ENCODE results near the gene ZNF611. TPM values are rescaled to one million over a fixed set of nuclear protein-coding genes. Genes with fewer than 3 reads are reported as not detected.

ZNF611 gene
- total and polyA plus RNA-seq, 2 of the 13 experiments (the other 11 are each of a cell fraction or from before 2014, with no cell fraction given), result 2.7 to 4.1 TPM

DNA sequence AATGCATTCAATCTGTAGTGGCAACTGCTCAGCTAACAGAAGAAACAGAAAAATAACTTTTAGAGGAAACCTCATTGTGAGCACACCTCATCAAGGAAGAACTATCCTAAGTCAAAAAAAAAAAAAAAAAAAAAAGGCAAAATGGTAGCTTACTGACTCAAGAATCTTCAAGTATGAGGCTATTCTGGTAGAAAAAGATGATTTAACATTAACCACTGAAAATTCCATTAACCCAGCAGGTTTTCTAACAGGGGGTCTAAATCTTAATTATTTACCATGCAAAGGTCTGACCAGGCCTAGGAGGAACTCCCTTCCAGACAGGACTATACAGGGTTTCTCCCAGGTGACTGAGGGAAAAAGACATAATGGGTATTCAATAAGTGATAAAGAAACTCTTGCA is 68.3 kb downstream of the ZNF611 start (continued):
- TF ChIP-seq, protein P1, sequence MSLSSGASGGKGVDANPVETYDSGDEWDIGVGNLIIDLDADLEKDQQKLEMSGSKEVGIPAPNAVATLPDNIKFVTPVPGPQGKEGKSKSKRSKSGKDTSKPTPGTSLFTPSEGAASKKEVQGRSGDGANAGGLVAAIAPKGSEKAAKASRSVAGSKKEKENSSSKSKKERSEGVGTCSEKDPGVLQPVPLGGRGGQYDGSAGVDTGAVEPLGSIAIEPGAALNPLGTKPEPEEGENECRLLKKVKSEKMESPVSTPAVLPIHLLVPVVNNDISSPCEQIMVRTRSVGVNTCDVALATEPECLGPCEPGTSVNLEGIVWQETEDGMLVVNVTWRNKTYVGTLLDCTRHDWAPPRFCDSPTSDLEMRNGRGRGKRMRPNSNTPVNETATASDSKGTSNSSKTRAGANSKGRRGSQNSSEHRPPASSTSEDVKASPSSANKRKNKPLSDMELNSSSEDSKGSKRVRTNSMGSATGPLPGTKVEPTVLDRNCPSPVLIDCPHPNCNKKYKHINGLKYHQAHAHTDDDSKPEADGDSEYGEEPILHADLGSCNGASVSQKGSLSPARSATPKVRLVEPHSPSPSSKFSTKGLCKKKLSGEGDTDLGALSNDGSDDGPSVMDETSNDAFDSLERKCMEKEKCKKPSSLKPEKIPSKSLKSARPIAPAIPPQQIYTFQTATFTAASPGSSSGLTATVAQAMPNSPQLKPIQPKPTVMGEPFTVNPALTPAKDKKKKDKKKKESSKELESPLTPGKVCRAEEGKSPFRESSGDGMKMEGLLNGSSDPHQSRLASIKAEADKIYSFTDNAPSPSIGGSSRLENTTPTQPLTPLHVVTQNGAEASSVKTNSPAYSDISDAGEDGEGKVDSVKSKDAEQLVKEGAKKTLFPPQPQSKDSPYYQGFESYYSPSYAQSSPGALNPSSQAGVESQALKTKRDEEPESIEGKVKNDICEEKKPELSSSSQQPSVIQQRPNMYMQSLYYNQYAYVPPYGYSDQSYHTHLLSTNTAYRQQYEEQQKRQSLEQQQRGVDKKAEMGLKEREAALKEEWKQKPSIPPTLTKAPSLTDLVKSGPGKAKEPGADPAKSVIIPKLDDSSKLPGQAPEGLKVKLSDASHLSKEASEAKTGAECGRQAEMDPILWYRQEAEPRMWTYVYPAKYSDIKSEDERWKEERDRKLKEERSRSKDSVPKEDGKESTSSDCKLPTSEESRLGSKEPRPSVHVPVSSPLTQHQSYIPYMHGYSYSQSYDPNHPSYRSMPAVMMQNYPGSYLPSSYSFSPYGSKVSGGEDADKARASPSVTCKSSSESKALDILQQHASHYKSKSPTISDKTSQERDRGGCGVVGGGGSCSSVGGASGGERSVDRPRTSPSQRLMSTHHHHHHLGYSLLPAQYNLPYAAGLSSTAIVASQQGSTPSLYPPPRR (CRISPR knock-in tag; IDR thresholded peaks at IDR 0.05; ENCODE audit: borderline replicate concordance), result no peak
- TF ChIP-seq, protein P2, sequence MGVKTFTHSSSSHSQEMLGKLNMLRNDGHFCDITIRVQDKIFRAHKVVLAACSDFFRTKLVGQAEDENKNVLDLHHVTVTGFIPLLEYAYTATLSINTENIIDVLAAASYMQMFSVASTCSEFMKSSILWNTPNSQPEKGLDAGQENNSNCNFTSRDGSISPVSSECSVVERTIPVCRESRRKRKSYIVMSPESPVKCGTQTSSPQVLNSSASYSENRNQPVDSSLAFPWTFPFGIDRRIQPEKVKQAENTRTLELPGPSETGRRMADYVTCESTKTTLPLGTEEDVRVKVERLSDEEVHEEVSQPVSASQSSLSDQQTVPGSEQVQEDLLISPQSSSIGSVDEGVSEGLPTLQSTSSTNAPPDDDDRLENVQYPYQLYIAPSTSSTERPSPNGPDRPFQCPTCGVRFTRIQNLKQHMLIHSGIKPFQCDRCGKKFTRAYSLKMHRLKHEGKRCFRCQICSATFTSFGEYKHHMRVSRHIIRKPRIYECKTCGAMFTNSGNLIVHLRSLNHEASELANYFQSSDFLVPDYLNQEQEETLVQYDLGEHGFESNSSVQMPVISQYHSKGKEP (CRISPR knock-in tag; IDR thresholded peaks at IDR 0.05), result no peak

DNA sequence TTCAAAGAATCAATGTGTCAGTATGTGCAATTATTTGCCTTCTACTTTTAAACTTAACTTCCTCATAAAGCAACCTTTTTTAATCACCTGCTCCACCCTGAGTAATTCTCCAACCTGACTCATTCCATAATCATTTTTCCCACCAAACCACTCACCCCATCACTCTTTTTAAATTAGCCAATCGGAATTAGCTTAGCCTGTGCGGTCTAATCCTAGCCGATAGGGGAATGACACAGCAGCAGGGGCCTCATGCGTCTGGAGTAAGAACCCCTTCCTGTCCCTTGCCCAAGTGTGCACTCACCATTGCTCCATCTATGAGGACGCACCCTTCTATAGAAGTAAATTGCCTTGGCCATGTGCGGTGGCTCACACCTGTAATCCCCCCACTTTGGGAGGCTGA is 69.3 kb downstream of the ZNF611 start:
- intact Hi-C loops (cut with micrococcal nuclease; ENCODE audit: unreplicated experiment) (no loop called here), in situ Hi-C loops (cut with HindIII; ENCODE audit: extremely low pct_ligation_motif_present, low pct_unique_long_range_greater_than_20kb) (no loop called here)
- Histone ChIP-seq H3K79me2 (ENCODE audit: insufficient read depth, low read length) (no peaks in the 10 kb centered on the region), H3K4me3 (replicated peaks in 1 of 3; ENCODE audit: insufficient read depth in 1 of 3, low read depth in 2 of 3, low read length in 3 of 3) (no peak overlapping the region), H3K9ac (ENCODE audit: insufficient read depth, low read depth, low read length) (no peak overlapping the region), H3K9me3 (ENCODE audit: low read length) (peaks cover 33% of the 10 kb centered on the region; the same call in 1 of the 2 replicates), H3K27me3 (ENCODE audit: control insufficient read depth in 1 of 2, insufficient read depth in 2 of 2, low read length in 2 of 2) (no peaks in the 10 kb centered on the region), H3K27ac (ENCODE audit: extremely low read length, insufficient read depth, low read length) (no peak overlapping the region), H3K4me2 (ENCODE audit: low read depth, low read length) (no peak overlapping the region), H2AFZ (ENCODE audit: low read length) (no peak overlapping the region), H3K4me1 (ENCODE audit: insufficient read depth, low read length) (no peaks in the 10 kb centered on the region), H3K36me3 (replicated peaks in 1 of 2; ENCODE audit: control insufficient read depth in 1 of 2, insufficient read depth in 2 of 2, low read length in 2 of 2) (no peaks in the 10 kb centered on the region), H4K20me1 (ENCODE audit: insufficient read depth, low read length) (no peaks in the 10 kb centered on the region)
- POLR2A ChIA-PET, result no interaction called here
- BruUV-seq (replicated peaks), result no TSS peak
- 77% methylated on average over 6 of the region's 6 CpGs for WGBS (ENCODE audit: low lambda C conversion rate)
- FAIRE-seq (no peak), DNase-seq (ENCODE audit: low spot score) (no peak), ATAC-seq (no peak)
- CTCF ChIA-PET (ENCODE audit: low intra/inter-chr PET ratio, low total read pairs), result no interaction called here
- TF ChIP-seq FOXO1 (CRISPR knock-in tag; IDR thresholded peaks at IDR 0.05) (no peak), ZEB1 (IDR thresholded peaks at IDR 0.05; ENCODE audit: insufficient replicate concordance, low read depth) (no peak)

All from HepG2 (cell line).